Kidney (tissue), 14 donors: Measurements from ENCODE around the gene STAT5B. TPM values are rescaled to one million over a fixed set of nuclear protein-coding genes. Genes with fewer than 3 reads are reported as not detected.

Experiments used
- DNase-seq, 5 donors: peaks; one replicate each; pipeline ENCODE4 v3.0.0-alpha.2; 2013 to 2020
- FAIRE-seq: peaks from 2 replicates; lab custom pipeline; 2012; peaks lifted over from hg19 to GRCh38; lab: Jason Lieb, UNC
- H3K27ac ChIP-seq, 2 donors: one replicate each; pipeline ENCODE4 v1.7.0; 2013; ENCODE audit warnings: low read depth in 2 of 2, low read length in 2 of 2, inconsistent platforms in 1 of 2
- H3K27me3 ChIP-seq: one replicate; pipeline ENCODE4 v1.7.1; 2013; ENCODE audit warnings: low read length, inconsistent platforms; ENCODE audit not compliant: control insufficient read depth, insufficient read depth
- H3K36me3 ChIP-seq, 3 donors: one replicate each; pipeline versions ENCODE4 v1.7.0 to v1.7.1; 2013; ENCODE audit warnings: low read length in 3 of 3, control low read depth in 1 of 3, inconsistent platforms in 1 of 3; ENCODE audit not compliant: insufficient read depth in 3 of 3, control insufficient read depth in 2 of 3
- H3K4me1 ChIP-seq, 3 donors: one replicate each; pipeline versions ENCODE4 v1.7.0 to v1.7.1; 2013; ENCODE audit warnings: low read length in 3 of 3, inconsistent platforms in 1 of 3, low read depth in 1 of 3; ENCODE audit not compliant: control insufficient read depth in 2 of 3, insufficient read depth in 2 of 3
- H3K4me3 ChIP-seq, 3 donors: one replicate each; pipeline versions ENCODE4 v1.7.0 to v1.8.1; 2013; ENCODE audit warnings: low read length in 3 of 3, control low read depth in 1 of 3, inconsistent platforms in 1 of 3
- H3K9ac ChIP-seq, 3 donors: one replicate each; pipeline versions ENCODE4 v1.7.0 to v1.7.1; 2013; ENCODE audit warnings: low read length in 3 of 3, control low read depth in 1 of 3, inconsistent platforms in 1 of 3
- H3K9me3 ChIP-seq, 3 donors: one replicate each; pipeline versions ENCODE4 v1.7.0 to v1.7.1; 2013; ENCODE audit warnings: low read length in 3 of 3, control low read depth in 1 of 3, inconsistent platforms in 1 of 3; ENCODE audit not compliant: control insufficient read depth in 2 of 3, insufficient read depth in 1 of 3
- CTCF ChIP-seq: IDR thresholded peaks from 3 replicates; pipeline ENCODE4 v1.5.1; 2012; ENCODE audit warnings: mild to moderate bottlenecking, moderate library complexity, borderline replicate concordance; ENCODE audit not compliant: insufficient read depth; ENCODE audit errors: extremely low read depth
- intact Hi-C: fragments of 100-400 bp; cut with DNase I; formaldehyde crosslinking; loops from one replicate; pipeline ENCODE4 v1.11.1; 2022
- polyA plus RNA-seq: library from polyadenylated mRNA; stranded (reverse); fragments of 350-450 nt; fragmentation: Illumina TruSeq; extraction: RNeasy Lipid Tissue Mini Kit (QIAGEN cat#74804); gene quantifications from one replicate; pipeline ENCODE4 v1.2.3, GENCODE V29; 2014; ENCODE audit warnings: low read depth, low replicate concordance; ENCODE audit not compliant: insufficient read depth
- total RNA-seq: library from RNA; stranded (reverse); fragmentation: NEBNext Ultra II Directional; extraction: Animal tissue kit (Norgen Biotek cat#: 25700); gene quantifications from one replicate; pipeline ENCODE4 v1.2.1, GENCODE V29; 2021
- donor health status: control.
- donor health status: control.
- donor health status: control.
- donor health status: control.
- donor health status: control.
- donor health status: DM: yes; HTN: yes; CAD: no.
- donor health status: Normal renal cell carcinoma (clear cell type).

STAT5B gene
- total and polyA plus RNA-seq, 2 donors from 2014 or later: 20.4 to 68.0 TPM

DNA sequence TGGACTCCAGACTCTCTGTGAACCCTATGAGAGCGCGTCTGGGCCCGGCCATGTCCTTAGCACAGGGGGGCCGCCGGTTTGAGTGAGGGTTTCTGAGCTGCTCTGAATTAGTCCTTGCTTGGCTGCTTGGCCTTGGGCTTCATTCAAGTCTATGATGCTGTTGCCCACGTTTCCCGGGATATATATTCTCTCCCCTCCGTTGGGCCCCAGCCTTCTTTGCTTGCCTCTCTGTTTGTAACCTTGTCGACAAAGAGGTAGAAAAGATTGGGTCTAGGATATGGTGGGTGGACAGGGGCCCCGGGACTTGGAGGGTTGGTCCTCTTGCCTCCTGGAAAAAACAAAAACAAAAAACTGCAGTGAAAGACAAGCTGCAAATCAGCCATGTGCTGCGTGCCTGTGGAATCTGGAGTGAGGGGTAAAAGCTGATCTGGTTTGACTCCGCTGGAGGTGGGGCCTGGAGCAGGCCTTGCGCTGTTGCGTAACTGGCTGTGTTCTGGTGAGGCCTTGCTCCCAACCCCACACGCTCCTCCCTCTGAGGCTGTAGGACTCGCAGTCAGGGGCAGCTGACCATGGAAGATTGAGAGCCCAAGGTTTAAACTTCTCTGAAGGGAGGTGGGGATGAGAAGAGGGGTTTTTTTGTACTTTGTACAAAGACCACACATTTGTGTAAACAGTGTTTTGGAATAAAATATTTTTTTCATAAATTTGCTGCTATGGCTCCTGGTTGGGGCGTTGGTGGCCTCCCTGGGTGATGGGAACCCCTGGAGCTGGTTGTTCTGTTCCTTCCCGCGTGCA is 35.2 kb upstream of the STAT5B start:
- peak overlapping the region in 1 of 3 donors; percentile 25 for H3K4me3 ChIP-seq
- peaks cover 7 to 31% (median 16%) of the 10 kb centered on the region in 3 donors for H3K4me1 ChIP-seq
- intact Hi-C loops: no loop called here
- DNase-seq (peak; percentile 91 to 97 (median 95)), FAIRE-seq (peak; percentile 70)
- TF ChIP-seq CTCF: no peak
- H3K27me3 ChIP-seq: no peaks in the 10 kb centered on the region
- peak overlapping the region in 1 of 3 donors; percentile 71 for H3K9ac ChIP-seq
- peaks cover 0 to 32% (median 16%) of the 10 kb centered on the region in 3 donors for H3K36me3 ChIP-seq
- H3K27ac ChIP-seq: peak overlapping the region; percentile 93 to 95
- no peaks in the 10 kb centered on the region for H3K9me3 ChIP-seq

DNA sequence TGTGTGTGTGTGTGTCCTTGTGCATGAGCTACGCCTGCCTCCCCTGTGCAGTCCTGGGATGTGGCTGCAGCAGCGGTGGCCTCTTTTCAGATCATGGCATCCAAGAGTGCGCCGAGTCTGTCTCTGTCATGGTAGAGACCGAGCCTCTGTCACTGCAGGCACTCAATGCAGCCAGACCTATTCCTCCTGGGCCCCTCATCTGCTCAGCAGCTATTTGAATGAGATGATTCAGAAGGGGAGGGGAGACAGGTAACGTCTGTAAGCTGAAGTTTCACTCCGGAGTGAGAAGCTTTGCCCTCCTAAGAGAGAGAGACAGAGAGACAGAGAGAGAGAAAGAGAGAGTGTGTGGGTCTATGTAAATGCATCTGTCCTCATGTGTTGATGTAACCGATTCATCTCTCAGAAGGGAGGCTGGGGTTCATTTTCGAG is 34.6 kb upstream of the STAT5B start:
- DNase-seq (peak in 1 of 5 donors; percentile 20), FAIRE-seq (no peak)
- intact Hi-C loops: no loop called here
- Histone ChIP-seq H3K27ac (peak overlapping the region; percentile 89 to 93), H3K4me3 (no peak overlapping the region), H3K27me3 (no peaks in the 10 kb centered on the region), H3K9me3 (no peaks in the 10 kb centered on the region), H3K36me3 (peaks cover 0 to 29% (median 14%) of the 10 kb centered on the region in 3 donors), H3K9ac (peak overlapping the region in 2 of 3 donors; percentile 5 to 56), H3K4me1 (peaks cover 7 to 29% (median 16%) of the 10 kb centered on the region in 3 donors)
- no peak for TF ChIP-seq CTCF

GRCh38 chr17:42309986-42310786 is 34.0 kb upstream of the STAT5B start:
- H3K27me3 ChIP-seq: no peaks in the 10 kb centered on the region
- H3K9me3 ChIP-seq: no peaks in the 10 kb centered on the region
- DNase-seq (peak in 2 of 5 donors; percentile 30 to 53), FAIRE-seq (no peak)
- H3K36me3 ChIP-seq: peaks cover 0 to 23% (median 9%) of the 10 kb centered on the region in 3 donors
- no peak overlapping the region for H3K4me3 ChIP-seq
- peak overlapping the region in 1 of 3 donors; percentile 56 for H3K9ac ChIP-seq
- H3K4me1 ChIP-seq: peaks cover 7 to 28% (median 16%) of the 10 kb centered on the region in 3 donors
- no peak for TF ChIP-seq CTCF
- intact Hi-C loops: no loop called here
- peak overlapping the region; percentile 89 to 93 for H3K27ac ChIP-seq
